H9 (cell line): ENCODE data around the gene ZBED2. TPM values are rescaled to one million over a fixed set of nuclear protein-coding genes. Genes with fewer than 3 reads are reported as not detected.

Experiments
- DNase-seq: peaks from one replicate; pipeline ENCODE4 v3.0.0-alpha.2; 2017
- H2AFZ ChIP-seq: one replicate; pipeline ENCODE4 v1.6.1; 2013; ENCODE audit warnings: mild to moderate bottlenecking, low read length, control low read depth, moderate library complexity
- H2AK5ac ChIP-seq: 2 replicates; pipeline ENCODE4 v1.6.1; 2013; ENCODE audit warnings: low read length, control low read depth, mixed read lengths; ENCODE audit not compliant: insufficient read length
- H2BK120ac ChIP-seq: one replicate; pipeline ENCODE4 v1.6.1; 2013; ENCODE audit warnings: low read depth, mild to moderate bottlenecking, low read length, control low read depth, inconsistent platforms; ENCODE audit not compliant: poor library complexity, severe bottlenecking
- H2BK12ac ChIP-seq: 2 replicates; pipeline ENCODE4 v1.6.1; 2013; ENCODE audit warnings: low read length, control low read depth, mixed read lengths, low read depth; ENCODE audit not compliant: insufficient read length
- H2BK15ac ChIP-seq: 2 replicates; pipeline ENCODE4 v1.6.1; 2013; ENCODE audit warnings: low read depth, low read length, control low read depth
- H2BK20ac ChIP-seq: one replicate; pipeline ENCODE4 v1.6.1; 2013; ENCODE audit warnings: low read depth, mild to moderate bottlenecking, low read length, control low read depth, inconsistent platforms; ENCODE audit not compliant: poor library complexity, severe bottlenecking
- H2BK5ac ChIP-seq: 2 replicates; pipeline ENCODE4 v1.6.1; 2013; ENCODE audit warnings: low read length, control low read depth, mixed read lengths; ENCODE audit not compliant: insufficient read length
- H3K14ac ChIP-seq: 2 replicates; pipeline ENCODE4 v1.6.1; 2013; ENCODE audit warnings: low read length, control low read depth; ENCODE audit not compliant: insufficient read depth
- H3K18ac ChIP-seq: 2 replicates; pipeline ENCODE4 v1.6.1; 2013; ENCODE audit warnings: low read depth, mild to moderate bottlenecking, mixed read lengths, low read length, control low read depth; ENCODE audit not compliant: insufficient read length
- H3K23ac ChIP-seq: 2 replicates; pipeline ENCODE4 v1.6.1; 2013; ENCODE audit warnings: low read length, control low read depth, mixed read lengths, low read depth; ENCODE audit not compliant: insufficient read length
- H3K23me2 ChIP-seq: 2 replicates; pipeline ENCODE4 v1.6.1; 2013; ENCODE audit warnings: low read depth, mild to moderate bottlenecking, mixed read lengths, low read length, control low read depth; ENCODE audit not compliant: insufficient read length, poor library complexity, severe bottlenecking
- H3K27ac ChIP-seq: 2 replicates; pipeline ENCODE4 v1.5.1; 2013; ENCODE audit warnings: low read length, control low read depth, mixed read lengths, low read depth; ENCODE audit not compliant: insufficient read length
- H3K27me3 ChIP-seq: 2 replicates; pipeline ENCODE4 v1.6.1; 2013; ENCODE audit warnings: low read length, control low read depth, inconsistent platforms; ENCODE audit not compliant: insufficient read depth
- H3K4ac ChIP-seq: 2 replicates; pipeline ENCODE4 v1.6.1; 2013; ENCODE audit warnings: low read depth, mild to moderate bottlenecking, control low read depth, inconsistent platforms, low read length, moderate library complexity
- H3K4me1 ChIP-seq: 2 replicates; pipeline ENCODE4 v1.6.1; 2013; ENCODE audit warnings: low read length, control low read depth, inconsistent platforms; ENCODE audit not compliant: insufficient read depth
- H3K4me2 ChIP-seq: 2 replicates; pipeline ENCODE4 v1.6.1; 2013; ENCODE audit warnings: low read length, control low read depth, mixed read lengths; ENCODE audit not compliant: insufficient read length, insufficient read depth
- H3K56ac ChIP-seq: 2 replicates; pipeline ENCODE4 v1.6.1; 2013; ENCODE audit warnings: low read depth, mild to moderate bottlenecking, mixed read lengths, low read length, control low read depth; ENCODE audit not compliant: insufficient read length
- H3K79me1 ChIP-seq: 2 replicates; pipeline ENCODE4 v1.6.1; 2013; ENCODE audit warnings: low read depth, mild to moderate bottlenecking, moderate library complexity, low read length, control low read depth, inconsistent platforms; ENCODE audit not compliant: insufficient read depth, poor library complexity, severe bottlenecking
- H3K79me2 ChIP-seq: 2 replicates; pipeline ENCODE4 v1.6.1; 2013; ENCODE audit warnings: low read length, control low read depth, inconsistent platforms; ENCODE audit not compliant: insufficient read depth
- H3K9ac ChIP-seq: 2 replicates; pipeline ENCODE4 v1.6.1; 2013; ENCODE audit warnings: low read length, control low read depth, mixed read lengths; ENCODE audit not compliant: insufficient read length; ENCODE audit errors: extremely low read depth
- H3K9me3 ChIP-seq: one replicate; pipeline ENCODE4 v1.6.1; 2013; ENCODE audit warnings: low read depth, low read length, inconsistent platforms; ENCODE audit not compliant: control insufficient read depth
- H3T11ph ChIP-seq: one replicate; pipeline ENCODE4 v1.6.1; 2013; ENCODE audit warnings: mild to moderate bottlenecking, low read length, control low read depth, inconsistent platforms
- H4K20me1 ChIP-seq: one replicate; pipeline ENCODE4 v1.6.1; 2013; ENCODE audit not compliant: control insufficient read depth, insufficient read length, insufficient read depth
- H4K5ac ChIP-seq: 2 replicates; pipeline ENCODE4 v1.6.1; 2013; ENCODE audit warnings: low read depth, mild to moderate bottlenecking, mixed read lengths, low read length, control low read depth; ENCODE audit not compliant: insufficient read length
- H4K8ac ChIP-seq: replicated peaks from 2 replicates; pipeline ENCODE4 v1.6.1; 2013; ENCODE audit warnings: low read length, control low read depth, mixed read lengths, low read depth; ENCODE audit not compliant: insufficient read length
- H4K91ac ChIP-seq: 2 replicates; pipeline ENCODE4 v1.6.1; 2013; ENCODE audit warnings: low read depth, mild to moderate bottlenecking, moderate library complexity, mixed read lengths, low read length, control low read depth; ENCODE audit not compliant: insufficient read length
- H3K27ac Mint-ChIP-seq, 3 experiments: 2 replicates in 2 of 3; 3 replicates in 1 of 3; pipeline ENCODE4 v1.8.0; 2020 to 2021; ENCODE audit warnings: mixed read lengths in 3 of 3, mild to moderate bottlenecking in 1 of 3, moderate library complexity in 1 of 3
- H3K27me3 Mint-ChIP-seq: 2 replicates; pipeline ENCODE4 v1.8.0; 2021; ENCODE audit warnings: low read depth, mild to moderate bottlenecking, moderate library complexity, mixed read lengths
- H3K36me3 Mint-ChIP-seq, 3 experiments: 2 replicates in 2 of 3; 3 replicates in 1 of 3; pipeline ENCODE4 v1.8.0; 2020 to 2021; ENCODE audit warnings: low read depth in 3 of 3, mixed read lengths in 3 of 3; ENCODE audit not compliant: insufficient read depth in 1 of 3
- H3K4me1 Mint-ChIP-seq, 2 experiments: 2 replicates each; pipeline ENCODE4 v1.8.0; 2020; ENCODE audit warnings: mixed read lengths in 2 of 2
- H3K4me3 Mint-ChIP-seq, 2 experiments: 2 replicates in 1 of 2; 3 replicates in 1 of 2; pipeline ENCODE4 v1.8.0; 2020 to 2021; ENCODE audit warnings: mild to moderate bottlenecking in 2 of 2, mixed read lengths in 2 of 2, moderate library complexity in 1 of 2
- H3K9me3 Mint-ChIP-seq, 2 experiments: 2 replicates in 1 of 2; 3 replicates in 1 of 2; pipeline ENCODE4 v1.8.0; 2020; ENCODE audit warnings: mild to moderate bottlenecking in 2 of 2, mixed read lengths in 2 of 2, moderate library complexity in 1 of 2
- CTCF ChIP-seq: fragments of 200-600 bp; sonication (generic); conservative IDR thresholded peaks from 3 replicates; pipeline ENCODE4 v1.8.0; 2021; ENCODE audit warnings: antibody characterized with exemption, mild to moderate bottlenecking
- WGBS: extraction: QIAGEN DNeasy Blood & Tissue Kit; methylation state at CpG from one replicate; pipeline ENCODE4 v1.1.7; 2013; ENCODE audit warnings: missing lambda C conversion rate, low lambda C conversion rate, mixed read lengths; ENCODE audit not compliant: insufficient read length; ENCODE audit errors: extremely low coverage; 5-methylcytosine and 5-hydroxymethylcytosine counted together
- total RNA-seq: library from RNA; stranded (reverse); gene quantifications from 2 replicates; pipeline ENCODE4 v1.2.1, GENCODE V29; 2021

The ZBED2 gene
- total RNA-seq, 1 experiment from 2014 or later: not detected

- H2BK5ac ChIP-seq: no peak overlapping the region
- H2BK20ac ChIP-seq: no peak overlapping the region
- H3K4me1 ChIP-seq: no peaks in the 10 kb centered on the region
- H3K23ac ChIP-seq: no peak overlapping the region
- no peak overlapping the region for H4K8ac ChIP-seq
- no peaks in the 10 kb centered on the region for H3K27me3 ChIP-seq
- H3K4ac ChIP-seq: no peak overlapping the region
- no peak overlapping the region for H2BK120ac ChIP-seq
- H3K14ac ChIP-seq: no peak overlapping the region
- no CpG with 5 or more reads among the region's 5 CpGs for WGBS
- no peak overlapping the region for H2BK12ac ChIP-seq
- no peak overlapping the region for H3K27ac ChIP-seq
- no peak overlapping the region for H3K56ac ChIP-seq
- no peaks in the 10 kb centered on the region for H3K79me1 ChIP-seq
- no peak for DNase-seq
- H2AK5ac ChIP-seq: no peak overlapping the region
- peaks cover 0 to 10% (median 7%) of the 10 kb centered on the region in 3 experiments; a peak in 5 of 7 replicates for H3K36me3 Mint-ChIP-seq
- no peaks in the 10 kb centered on the region for H4K20me1 ChIP-seq
- peaks cover 4 to 12% of the 10 kb centered on the region in 2 experiments for H3K9me3 Mint-ChIP-seq
- 0 out of 4 replicates have a peak, but pooled peaks cover 0 to 3% of the 10 kb centered on the region in 2 experiments for H3K4me1 Mint-ChIP-seq
- no peak overlapping the region for H3T11ph ChIP-seq
- H4K91ac ChIP-seq: no peak overlapping the region
- H3K9me3 ChIP-seq: no peaks in the 10 kb centered on the region
- no peak overlapping the region for H4K5ac ChIP-seq
- no peak overlapping the region for H3K4me3 Mint-ChIP-seq
- no peak overlapping the region for H2BK15ac ChIP-seq
- H3K27ac Mint-ChIP-seq: no peak overlapping the region
- TF ChIP-seq CTCF: no peak
- no peak overlapping the region for H2AFZ ChIP-seq
- no peak overlapping the region for H3K18ac ChIP-seq
- H3K9ac ChIP-seq: no peak overlapping the region
- H3K79me2 ChIP-seq: no peaks in the 10 kb centered on the region
- no peaks in the 10 kb centered on the region for H3K27me3 Mint-ChIP-seq
- H3K4me2 ChIP-seq: no peak overlapping the region
- no peaks in the 10 kb centered on the region for H3K23me2 ChIP-seq
Measured at GRCh38 chr3:111579495-111579894, 15.7 kb downstream of the ZBED2 start.
